Lung (tissue), 12 donors: ENCODE measurements around the gene GATA1. TPM values are rescaled to one million over a fixed set of nuclear protein-coding genes. Genes with fewer than 3 reads are reported as not detected.

Experiments used
- ATAC-seq: fragments of 200-7000 bp; cut with Tn5 transposase; one replicate; pipeline ENCODE4 v1.9.1; 2020; ENCODE audit warnings: moderate number of reproducible peaks; ENCODE audit not compliant: insufficient read depth, low FRiP score
- DNase-seq, 3 donors: peaks; one replicate each; pipeline ENCODE4 v3.0.0-alpha.2; 2013 to 2017
- H3K27ac ChIP-seq, 2 donors: one replicate each; pipeline ENCODE4 v1.5.1; 2013; ENCODE audit warnings: mild to moderate bottlenecking in 2 of 2, moderate library complexity in 2 of 2, control low read depth in 1 of 2, inconsistent platforms in 1 of 2, low read depth in 1 of 2, low read length in 1 of 2
- H3K27me3 ChIP-seq, 3 donors: one replicate each; pipeline ENCODE4 v1.5.1; 2013; ENCODE audit warnings: low read length in 2 of 3; ENCODE audit not compliant: control insufficient read depth in 3 of 3, insufficient read depth in 3 of 3
- H3K36me3 ChIP-seq, 4 donors: one replicate each; pipeline ENCODE4 v1.5.1; 2013; ENCODE audit warnings: low read length in 4 of 4, mild to moderate bottlenecking in 1 of 4, moderate library complexity in 1 of 4; ENCODE audit not compliant: control insufficient read depth in 4 of 4, insufficient read depth in 4 of 4
- H3K4me1 ChIP-seq, 5 donors: one replicate each; pipeline ENCODE4 v1.5.1; 2013; ENCODE audit warnings: low read length in 5 of 5, mild to moderate bottlenecking in 2 of 5, moderate library complexity in 1 of 5; ENCODE audit not compliant: control insufficient read depth in 5 of 5, insufficient read depth in 5 of 5
- H3K4me3 ChIP-seq: one replicate; pipeline ENCODE4 v1.5.1; 2013; ENCODE audit warnings: mild to moderate bottlenecking, control low read depth, moderate library complexity
- H3K9ac ChIP-seq, 2 donors: one replicate each; pipeline ENCODE4 v1.5.1; 2013; ENCODE audit warnings: low read length in 2 of 2, control low read depth in 1 of 2; ENCODE audit not compliant: insufficient read depth in 1 of 2
- H3K9me3 ChIP-seq, 4 donors: one replicate each; pipeline ENCODE4 v1.5.1; 2013; ENCODE audit warnings: low read length in 3 of 4, mild to moderate bottlenecking in 1 of 4, moderate library complexity in 1 of 4; ENCODE audit not compliant: control insufficient read depth in 4 of 4, insufficient read depth in 3 of 4
- WGBS, 2 donors: extraction: QIAGEN DNeasy Blood & Tissue Kit; methylation state at CpG; one replicate each; pipeline ENCODE4 v1.1.7; 2013; 5-methylcytosine and 5-hydroxymethylcytosine counted together
- polyA plus RNA-seq, 2 donors: library from polyadenylated mRNA; stranded (reverse); fragments of 200-250 nt; gene quantifications; one replicate each; pipeline ENCODE4 v1.2.1, GENCODE V29; 2013
- total RNA-seq, 2 donors: library from RNA; depleted of rRNA in 1 of 2; stranded (reverse); fragments of >200 nt in 1 of 2; gene quantifications; one replicate each; pipeline ENCODE4 v1.2.1, GENCODE V29; 2014 to 2021
- TF ChIP-seq, protein P1 (sequence below): IDR thresholded peaks from 2 replicates; pipeline ENCODE4 v1.5.1; 2012; ENCODE audit warnings: mild to moderate bottlenecking; ENCODE audit errors: control extremely low read depth, extremely low read depth
- donor health status: control.
- donor health status: control.
- donor health status: Bipolar disorder and iron deficiency.
- donor health status: healthy.
- donor health status: DM: yes; HTN: yes; CAD: no.

Gene GATA1
- total and polyA plus RNA-seq, 4 donors: 0.43 to 1.5 (median 0.90) TPM

DNA sequence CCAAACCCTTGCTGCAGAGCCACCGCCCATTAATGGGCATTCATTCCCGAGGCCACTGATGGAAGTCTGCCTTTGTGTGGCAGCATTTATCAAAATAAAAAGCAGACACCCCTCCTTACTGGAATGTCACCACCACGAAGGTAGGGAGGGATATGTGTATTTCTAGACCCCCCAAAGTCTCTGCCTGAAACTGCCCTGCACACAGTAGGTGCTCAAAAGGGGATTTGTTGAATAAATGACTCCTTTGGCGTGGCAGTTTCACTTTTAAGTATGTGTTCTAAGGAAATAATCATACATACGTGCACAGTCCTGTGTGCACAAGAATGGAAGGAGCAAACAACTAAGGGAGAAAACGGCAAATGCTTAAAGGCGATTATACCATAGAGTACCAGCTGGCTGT is 48.5 kb upstream of the GATA1 start:
- H3K4me1 ChIP-seq: peaks cover 0 to 8% (median 0%) of the 10 kb centered on the region in 5 donors
- H3K27ac ChIP-seq: peak overlapping the region; percentile 71 to 91
- WGBS, 2 donors: 46 to 59% methylated on average over 7 of the region's 7 CpGs
- peak overlapping the region; percentile 30 for H3K4me3 ChIP-seq
- H3K27me3 ChIP-seq: no peaks in the 10 kb centered on the region
- ATAC-seq: no peak
- no peaks in the 10 kb centered on the region for H3K36me3 ChIP-seq
- H3K9me3 ChIP-seq: peaks cover 0 to 6% (median 2%) of the 10 kb centered on the region in 4 donors
- TF ChIP-seq, protein P1, sequence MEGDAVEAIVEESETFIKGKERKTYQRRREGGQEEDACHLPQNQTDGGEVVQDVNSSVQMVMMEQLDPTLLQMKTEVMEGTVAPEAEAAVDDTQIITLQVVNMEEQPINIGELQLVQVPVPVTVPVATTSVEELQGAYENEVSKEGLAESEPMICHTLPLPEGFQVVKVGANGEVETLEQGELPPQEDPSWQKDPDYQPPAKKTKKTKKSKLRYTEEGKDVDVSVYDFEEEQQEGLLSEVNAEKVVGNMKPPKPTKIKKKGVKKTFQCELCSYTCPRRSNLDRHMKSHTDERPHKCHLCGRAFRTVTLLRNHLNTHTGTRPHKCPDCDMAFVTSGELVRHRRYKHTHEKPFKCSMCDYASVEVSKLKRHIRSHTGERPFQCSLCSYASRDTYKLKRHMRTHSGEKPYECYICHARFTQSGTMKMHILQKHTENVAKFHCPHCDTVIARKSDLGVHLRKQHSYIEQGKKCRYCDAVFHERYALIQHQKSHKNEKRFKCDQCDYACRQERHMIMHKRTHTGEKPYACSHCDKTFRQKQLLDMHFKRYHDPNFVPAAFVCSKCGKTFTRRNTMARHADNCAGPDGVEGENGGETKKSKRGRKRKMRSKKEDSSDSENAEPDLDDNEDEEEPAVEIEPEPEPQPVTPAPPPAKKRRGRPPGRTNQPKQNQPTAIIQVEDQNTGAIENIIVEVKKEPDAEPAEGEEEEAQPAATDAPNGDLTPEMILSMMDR: no peak
- peak overlapping the region in 1 of 2 donors; percentile 71 for H3K9ac ChIP-seq
- DNase-seq: no peak

DNA sequence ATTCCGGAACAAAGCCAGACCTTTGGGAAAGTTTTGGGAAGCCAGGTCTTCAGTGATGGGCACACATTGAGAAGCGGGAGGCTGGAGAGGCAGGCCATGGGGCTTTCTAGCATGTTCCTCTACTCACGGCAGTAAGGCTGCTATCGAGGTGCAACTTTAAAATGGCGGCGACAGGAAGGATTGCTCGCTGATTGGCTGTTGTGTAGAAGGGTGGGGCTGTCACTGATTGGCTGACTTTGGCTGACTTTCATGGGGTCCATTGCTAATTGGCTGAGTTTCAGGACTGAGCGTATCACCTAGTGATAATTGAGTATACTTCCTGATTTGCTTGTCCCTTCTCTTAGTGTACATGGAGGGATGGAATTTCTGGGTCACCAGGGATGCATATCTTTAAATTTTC is 44.6 kb upstream of the GATA1 start:
- no peak overlapping the region for H3K27ac ChIP-seq
- peaks cover 0 to 5% (median 0%) of the 10 kb centered on the region in 5 donors for H3K4me1 ChIP-seq
- TF ChIP-seq, protein P1: no peak
- H3K4me3 ChIP-seq: no peak overlapping the region
- no peak overlapping the region for H3K9ac ChIP-seq
- peaks cover 0 to 6% (median 2%) of the 10 kb centered on the region in 4 donors for H3K9me3 ChIP-seq
- peaks cover 0 to 3% (median 0%) of the 10 kb centered on the region in 3 donors for H3K27me3 ChIP-seq
- DNase-seq: no peak
- WGBS, 2 donors: 91 to 96% methylated on average over 8 of the region's 8 CpGs
- no peak for ATAC-seq
- H3K36me3 ChIP-seq: no peaks in the 10 kb centered on the region

DNA sequence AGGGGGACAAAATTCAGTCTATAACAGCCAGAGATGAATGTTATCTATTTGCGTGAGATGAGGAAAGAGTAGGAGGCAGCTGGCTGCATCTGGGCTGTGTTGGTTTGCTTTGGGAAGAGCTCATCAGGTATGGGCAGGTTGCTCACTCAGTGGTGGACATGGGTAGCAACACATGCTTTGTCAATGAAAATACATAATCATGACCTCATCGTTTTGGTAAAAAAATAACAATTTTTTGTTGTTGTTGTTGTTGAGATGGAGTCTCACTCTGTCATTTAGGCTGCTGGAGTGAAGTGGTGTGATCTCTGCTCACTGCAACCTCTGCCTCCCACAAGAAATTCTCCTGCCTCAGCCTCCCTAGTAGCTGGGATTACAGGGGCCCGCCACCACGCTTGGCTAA is 41.2 kb upstream of the GATA1 start:
- H3K27ac ChIP-seq: no peak overlapping the region
- 86 to 92% methylated on average over 4 of the region's 4 CpGs for WGBS, 2 donors
- TF ChIP-seq, protein P1: no peak
- peaks cover 0 to 6% (median 2%) of the 10 kb centered on the region in 4 donors for H3K9me3 ChIP-seq
- DNase-seq: no peak
- no peak overlapping the region for H3K4me3 ChIP-seq
- H3K27me3 ChIP-seq: peaks cover 0 to 3% (median 0%) of the 10 kb centered on the region in 3 donors
- no peaks in the 10 kb centered on the region for H3K4me1 ChIP-seq
- no peak overlapping the region for H3K9ac ChIP-seq
- no peaks in the 10 kb centered on the region for H3K36me3 ChIP-seq
- ATAC-seq: no peak
